ENCODE measurements around the gene ADAMTS17.
"Not testable (repeated sequence)": the region's sequence is repeated elsewhere in the genome, so short reads cannot be mapped to it uniquely, and the experiment has no call there.

The ADAMTS17 gene

DNA sequence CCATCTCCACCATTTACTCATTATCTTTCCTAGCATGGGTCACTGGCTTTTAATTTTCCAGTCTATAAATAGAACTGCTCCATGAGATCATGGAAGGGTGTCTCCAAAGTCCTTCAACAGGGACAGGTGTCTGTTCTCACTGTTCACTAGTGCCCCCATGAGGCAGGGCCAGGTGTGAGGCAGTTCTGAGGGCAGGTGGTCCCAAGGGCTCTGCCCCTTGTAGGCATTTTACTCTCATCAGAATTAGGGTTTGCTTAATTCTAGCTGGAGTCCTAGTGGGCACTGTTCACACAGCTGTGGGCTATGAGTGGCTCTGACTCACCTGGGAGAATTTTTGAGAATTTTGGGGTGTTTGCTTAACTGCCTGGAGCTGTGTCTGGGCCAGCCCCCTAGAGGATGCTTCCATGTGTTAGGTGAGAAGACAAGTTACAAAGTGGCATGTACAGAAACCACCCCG is 360.6 kb downstream of the ADAMTS17 start:
- no peak for TF ChIP-seq MYC (IDR thresholded peaks at IDR 0.05; ENCODE audit: low read depth, low read length)
- TF ChIP-seq CTCF (IDR thresholded peaks at IDR 0.05; ENCODE audit: low read depth, low read length) = no peak
- TF ChIP-seq POLR2A (IDR thresholded peaks at IDR 0.05; ENCODE audit: extremely low read depth, insufficient read length) = no peak
- TF ChIP-seq, protein P1, sequence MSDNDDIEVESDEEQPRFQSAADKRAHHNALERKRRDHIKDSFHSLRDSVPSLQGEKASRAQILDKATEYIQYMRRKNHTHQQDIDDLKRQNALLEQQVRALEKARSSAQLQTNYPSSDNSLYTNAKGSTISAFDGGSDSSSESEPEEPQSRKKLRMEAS (IDR thresholded peaks at IDR 0.05; ENCODE audit: low read depth, low read length) = no peak
- no peak overlapping the region for H3K4me3 ChIP-seq (ENCODE audit: low read depth, low read length)
- no peak for DNase-seq (ENCODE audit: low read depth)

GRCh38 chr15:99980752-99981151 is 361.0 kb downstream of the ADAMTS17 start:
- no peak overlapping the region for H3K4me3 ChIP-seq (ENCODE audit: low read depth, low read length)
- TF ChIP-seq, protein P1 (IDR thresholded peaks at IDR 0.05; ENCODE audit: low read depth, low read length) = no peak
- TF ChIP-seq CTCF (IDR thresholded peaks at IDR 0.05; ENCODE audit: low read depth, low read length) (no peak), POLR2A (IDR thresholded peaks at IDR 0.05; ENCODE audit: extremely low read depth, insufficient read length) (no peak), MYC (IDR thresholded peaks at IDR 0.05; ENCODE audit: low read depth, low read length) (no peak)
- DNase-seq (ENCODE audit: low read depth) = no peak

DNA sequence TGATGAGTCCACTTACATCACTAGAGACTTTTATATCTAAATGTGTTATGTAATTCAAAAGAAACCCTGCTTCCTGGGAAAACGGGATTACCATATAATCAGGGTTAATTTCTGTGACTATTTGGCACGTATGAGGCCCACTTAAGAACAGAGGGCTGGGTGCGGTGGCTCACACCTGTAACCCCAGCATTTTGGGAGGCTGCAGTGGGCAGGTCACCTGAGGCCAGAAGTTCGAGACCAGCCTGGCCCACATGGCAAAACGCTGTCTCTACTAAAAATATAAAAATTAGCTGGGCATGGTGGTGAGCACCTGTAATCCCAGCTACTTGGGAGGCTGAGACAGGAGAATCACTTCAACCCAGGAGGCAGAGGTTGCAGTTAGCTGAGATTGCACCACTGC is 361.9 kb downstream of the ADAMTS17 start:
- not testable (repeated sequence) for H3K4me3 ChIP-seq (ENCODE audit: low read depth, low read length); DNase-seq (ENCODE audit: low read depth)

DNA sequence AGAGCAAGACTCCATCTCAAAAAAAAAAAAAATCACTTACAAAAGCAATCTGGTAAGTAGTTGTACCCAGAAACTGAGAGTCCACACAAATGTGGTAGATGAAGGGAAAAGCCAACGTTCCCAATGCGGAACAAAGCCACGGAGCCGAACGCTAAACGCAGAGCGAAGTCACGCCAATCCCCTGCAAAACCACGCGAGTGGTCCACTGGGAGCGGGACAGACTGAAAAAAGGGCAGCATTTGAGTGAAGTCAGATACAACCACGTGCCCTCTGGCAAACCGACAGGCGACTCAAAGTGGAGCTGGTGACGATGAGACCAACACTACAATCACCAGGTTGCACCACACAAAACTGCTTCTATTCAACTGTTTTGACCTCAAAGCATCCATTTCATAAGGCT is 362.4 kb downstream of the ADAMTS17 start:
- no peak for TF ChIP-seq CTCF (IDR thresholded peaks at IDR 0.05; ENCODE audit: low read depth, low read length)
- no peak for TF ChIP-seq MYC (IDR thresholded peaks at IDR 0.05; ENCODE audit: low read depth, low read length)
- TF ChIP-seq POLR2A (IDR thresholded peaks at IDR 0.05; ENCODE audit: extremely low read depth, insufficient read length) = no peak
- TF ChIP-seq, protein P1 (IDR thresholded peaks at IDR 0.05; ENCODE audit: low read depth, low read length) = no peak
- no peak overlapping the region for H3K4me3 ChIP-seq (ENCODE audit: low read depth, low read length)
- DNase-seq (ENCODE audit: low read depth) = no peak

- TF ChIP-seq MYC (IDR thresholded peaks at IDR 0.05; ENCODE audit: low read depth, low read length) (no peak), POLR2A (IDR thresholded peaks at IDR 0.05; ENCODE audit: extremely low read depth, insufficient read length) (no peak), CTCF (IDR thresholded peaks at IDR 0.05; ENCODE audit: low read depth, low read length) (no peak)
- TF ChIP-seq, protein P1 (IDR thresholded peaks at IDR 0.05; ENCODE audit: low read depth, low read length) = no peak
- no peak overlapping the region for H3K4me3 ChIP-seq (ENCODE audit: low read depth, low read length)
- DNase-seq (ENCODE audit: low read depth) = no peak
Observed at GRCh38 chr15:99978426-99978825, 363.3 kb downstream of the ADAMTS17 start.

DNA sequence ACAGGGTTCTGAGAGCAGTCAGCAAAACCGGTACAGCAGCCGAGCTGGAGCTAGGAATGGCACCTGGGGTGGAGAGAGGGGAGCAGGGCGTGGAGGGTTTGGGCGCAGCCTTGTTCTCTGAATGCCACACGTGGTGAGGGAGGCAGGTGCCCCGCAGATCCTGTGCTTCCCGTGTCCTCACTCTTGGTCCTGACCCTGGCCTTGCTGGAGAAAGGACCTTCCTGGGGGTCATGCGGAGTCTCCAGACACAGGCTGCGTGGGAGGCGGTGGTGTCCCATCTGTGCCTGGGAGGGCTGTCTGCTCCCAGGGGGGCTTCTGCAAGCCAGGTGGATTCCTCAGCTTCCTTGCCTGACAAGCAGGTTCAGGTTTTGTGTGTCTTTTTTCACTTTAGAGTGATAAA is 363.8 kb downstream of the ADAMTS17 start:
- H3K4me3 ChIP-seq (ENCODE audit: low read depth, low read length) = no peak overlapping the region
- no peak for DNase-seq (ENCODE audit: low read depth)
- TF ChIP-seq, protein P1 (IDR thresholded peaks at IDR 0.05; ENCODE audit: low read depth, low read length) = no peak
- TF ChIP-seq CTCF (IDR thresholded peaks at IDR 0.05; ENCODE audit: low read depth, low read length) = no peak
- TF ChIP-seq MYC (IDR thresholded peaks at IDR 0.05; ENCODE audit: low read depth, low read length) = no peak
